HUDEP-2 (cell line): ENCODE measurements around the gene ZNF710.

ENCODE experiments used
- DNase-seq, 76 experiments: peaks; one replicate each; lab custom pipeline; 2025; ENCODE audit not compliant: unreplicated experiment in 76 of 76; lab: John Stamatoyannopoulos, UW

ZNF710 gene

GRCh38 chr15:89991312-89991711 lies 9.8 kb upstream of the ZNF710 start:
- no peak for DNase-seq

DNA sequence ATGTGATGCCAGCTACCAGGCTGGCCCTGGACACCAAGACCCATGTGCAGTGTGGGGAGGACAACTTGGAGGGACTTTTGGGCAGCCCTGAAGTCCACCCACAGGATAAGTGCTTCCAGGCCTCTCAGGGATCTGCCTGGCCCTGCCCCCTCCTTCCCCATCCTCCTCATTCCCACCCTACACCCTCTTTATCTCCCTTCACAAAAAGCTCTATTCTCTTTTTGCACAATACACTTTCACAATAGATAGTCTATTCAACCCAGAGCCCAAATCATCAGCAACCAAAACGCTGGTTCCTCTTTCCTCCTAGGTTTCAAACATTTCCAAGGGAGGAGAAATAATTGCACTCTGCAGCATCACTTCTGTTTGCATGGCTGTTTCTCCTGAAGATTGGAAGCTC lies 7.8 kb upstream of the ZNF710 start:
- DNase-seq: no peak

DNA sequence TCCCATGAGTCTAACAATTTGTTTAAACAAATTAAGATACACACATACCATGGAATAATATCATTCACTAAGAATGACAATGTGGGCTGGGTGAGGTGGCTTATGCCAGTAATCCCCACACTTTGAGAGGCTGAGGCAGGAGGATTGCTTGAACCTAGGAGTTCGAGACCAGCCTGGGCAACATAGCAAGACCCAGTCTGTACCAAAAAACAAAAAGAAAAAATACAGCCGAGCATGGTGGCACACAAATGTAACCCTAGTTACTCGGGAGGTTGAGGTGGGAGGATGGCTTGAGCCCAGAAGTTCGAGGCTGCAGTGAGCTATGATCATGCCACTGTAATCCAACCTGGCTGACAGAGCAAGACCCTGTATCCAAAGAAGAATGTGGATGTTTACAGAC lies 4.0 kb upstream of the ZNF710 start:
- DNase-seq: no peak

DNA sequence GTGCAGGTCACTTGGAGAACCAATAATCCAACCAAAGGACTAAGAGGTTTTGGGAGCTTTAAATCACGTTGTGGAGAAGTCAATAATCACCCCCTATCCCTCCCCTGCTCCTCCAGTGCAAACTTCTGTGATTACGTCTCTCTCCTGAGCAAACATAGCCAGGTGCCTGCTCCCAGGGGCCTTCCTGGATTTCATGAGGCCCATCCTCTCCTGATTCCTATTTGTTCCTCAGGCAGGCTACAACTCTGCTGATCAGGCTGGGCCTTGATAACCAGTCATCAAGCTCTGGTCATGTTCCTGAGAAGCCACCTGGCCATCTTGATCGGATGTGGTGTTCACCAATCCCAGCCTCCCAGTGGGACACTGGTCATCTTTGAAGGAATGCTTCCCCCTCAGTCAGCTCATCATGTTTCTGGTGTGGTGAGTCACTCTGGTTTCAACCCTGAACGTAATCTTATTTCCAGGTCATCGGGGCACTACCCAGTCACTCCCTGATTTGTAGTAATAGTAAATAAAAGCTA lies 2.9 kb upstream of the ZNF710 start:
- no peak for DNase-seq

DNA sequence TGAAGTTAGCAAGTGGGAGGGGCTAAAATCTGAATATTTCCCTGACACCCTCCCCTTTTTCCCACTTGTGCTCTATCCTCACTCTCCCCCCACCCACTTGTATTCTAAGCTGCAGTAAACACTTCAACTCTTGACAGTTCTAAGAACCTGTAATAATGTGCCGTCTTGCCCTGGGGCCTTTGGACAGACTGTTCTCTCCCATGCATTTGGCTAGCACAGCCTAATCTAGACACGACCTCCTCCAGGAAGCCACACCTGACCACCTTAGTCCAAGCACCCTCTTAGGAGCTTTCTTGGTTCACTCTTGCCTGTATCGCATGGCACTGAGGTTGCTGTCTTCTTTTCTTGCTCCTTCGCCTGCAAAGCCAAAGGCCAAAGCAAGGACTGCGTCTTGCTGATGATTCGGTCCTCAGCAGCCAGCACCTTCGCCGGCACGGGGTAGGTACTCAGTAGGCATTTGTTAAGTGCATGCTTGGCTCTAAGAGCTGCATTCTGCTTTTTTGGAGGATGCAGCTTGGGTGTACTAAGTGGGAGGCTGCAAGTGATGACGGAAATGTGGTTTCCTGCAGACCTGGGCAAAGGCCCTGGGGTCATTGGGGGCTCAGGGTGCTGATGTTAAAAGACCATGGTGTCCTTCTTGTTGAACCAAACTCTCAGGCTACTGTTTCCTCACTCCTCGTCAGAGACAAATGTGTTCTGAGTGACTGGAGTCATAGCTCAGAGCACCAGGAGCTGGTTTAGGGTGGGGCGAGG lies 2.0 kb upstream of the ZNF710 start:
- no peak for DNase-seq

- no peak for DNase-seq
Observed at GRCh38 chr15:89999676-90000185, 1.4 kb upstream of the ZNF710 start.

DNA sequence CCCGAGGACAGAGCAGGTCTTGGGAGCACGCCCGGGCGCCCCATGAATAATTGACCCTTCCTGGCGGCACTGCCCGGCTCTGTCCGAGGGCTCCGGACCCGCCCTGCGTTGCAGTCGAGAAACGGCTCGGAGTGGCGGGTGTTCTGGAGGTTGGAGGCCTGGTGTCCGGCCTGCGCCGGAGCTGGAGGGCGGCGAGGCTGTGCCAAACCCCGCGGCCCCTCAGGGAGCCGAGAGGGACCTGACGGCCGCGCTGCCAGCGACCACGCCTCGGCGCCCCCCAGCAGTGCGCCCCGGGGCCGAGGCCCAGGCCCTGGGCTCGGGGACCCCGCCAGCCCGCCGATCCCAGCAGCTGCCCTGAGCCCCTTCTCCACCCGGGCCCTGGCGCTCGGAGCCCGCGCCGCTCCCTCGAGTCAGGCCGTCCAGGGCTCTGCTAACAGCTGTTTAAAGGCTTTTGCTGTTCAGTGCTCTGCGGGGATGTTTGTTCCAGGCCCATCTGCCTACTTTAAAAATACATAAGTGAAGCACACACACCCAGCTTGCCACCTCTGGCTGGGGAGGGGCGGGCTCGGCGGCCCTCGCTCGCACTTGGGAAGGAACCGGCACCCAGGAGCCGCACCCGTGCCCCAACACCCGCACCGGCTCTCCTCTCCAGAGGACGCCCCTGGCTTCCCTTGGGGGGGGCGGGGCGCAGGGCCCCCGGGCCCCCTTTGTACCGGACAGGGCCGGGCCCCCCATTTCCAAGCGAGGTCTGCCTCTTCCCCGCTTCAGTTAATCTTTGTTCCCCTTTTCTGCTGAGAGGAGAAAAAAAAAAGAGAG lies 730 bp upstream of the ZNF710 start:
- DNase-seq: peak in 6 of 76 experiments; percentile 3 to 14 (median 11)

- peak in 44 of 76 experiments; percentile 11 to 59 (median 33) for DNase-seq
Observed at GRCh38 chr15:90001683-90002427, 731 bp downstream of the ZNF710 start.

- DNase-seq: peak in 5 of 76 experiments; percentile 7 to 30 (median 9)
Observed at GRCh38 chr15:90002428-90002844, 1.3 kb downstream of the ZNF710 start.

- no peak for DNase-seq
Observed at GRCh38 chr15:90003736-90004135, 2.6 kb downstream of the ZNF710 start.

DNA sequence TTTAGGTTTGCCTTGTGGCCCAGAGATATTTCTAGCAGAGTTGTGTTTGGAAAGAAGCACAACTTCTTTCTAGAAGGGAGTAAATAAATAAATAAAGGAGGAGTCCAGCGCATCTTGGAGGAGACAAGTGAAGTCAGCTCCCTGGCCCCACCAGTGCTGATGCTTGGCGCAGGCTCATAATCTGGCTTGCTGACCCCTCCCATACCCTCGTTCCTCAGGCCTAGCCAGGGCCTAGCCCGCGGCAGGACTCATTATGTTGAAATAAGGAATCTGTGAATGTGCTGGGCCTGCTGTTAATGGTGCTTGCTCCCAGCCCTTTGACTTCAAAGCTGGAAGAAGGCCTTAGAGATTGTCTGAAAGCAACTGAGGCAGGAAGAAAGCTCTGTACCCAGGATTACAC lies 3.1 kb downstream of the ZNF710 start:
- no peak for DNase-seq

DNA sequence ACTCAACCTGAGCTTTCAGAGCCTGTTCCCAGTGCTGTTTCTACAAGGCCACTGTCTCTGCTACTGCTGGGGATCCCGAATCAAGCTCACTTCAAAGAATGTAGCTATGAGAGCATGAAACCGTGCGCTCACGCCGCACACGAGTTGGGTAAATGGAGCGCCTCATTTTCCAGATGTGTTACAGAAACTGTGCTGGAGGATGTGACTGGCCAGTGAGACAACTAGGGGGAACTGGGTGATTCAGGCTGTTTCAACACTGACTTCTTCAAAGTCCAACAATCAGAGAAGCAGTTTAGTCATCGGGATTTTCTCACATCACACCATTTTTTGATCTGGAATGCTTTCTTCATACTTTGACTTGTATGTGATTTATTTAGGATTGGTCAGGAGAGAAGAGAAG lies 3.5 kb downstream of the ZNF710 start:
- no peak for DNase-seq

- DNase-seq: no peak
Observed at GRCh38 chr15:90006217-90007075, 5.3 kb downstream of the ZNF710 start.

DNA sequence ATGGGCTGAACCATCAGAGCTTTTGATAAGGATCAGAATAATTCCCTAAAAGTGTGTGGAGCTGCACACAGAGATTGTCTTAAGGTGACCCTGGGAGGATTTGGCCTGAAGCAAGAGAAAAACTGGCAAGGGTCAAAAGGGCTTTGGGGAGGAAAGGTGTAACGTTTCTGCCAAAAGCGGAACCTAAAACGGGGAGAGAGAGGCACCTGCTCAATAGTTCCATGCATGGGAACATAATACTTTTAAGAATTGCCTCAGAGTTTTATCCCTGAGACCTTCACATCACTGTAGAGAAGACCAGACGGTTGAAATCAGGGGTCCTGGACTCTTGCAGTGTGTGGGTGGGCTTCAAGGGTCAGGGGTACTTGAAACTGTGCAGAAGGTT lies 5.9 kb downstream of the ZNF710 start:
- no peak for DNase-seq

- DNase-seq: no peak
Observed at GRCh38 chr15:90008607-90009006, 7.5 kb downstream of the ZNF710 start.

- no peak for DNase-seq
Observed at GRCh38 chr15:90009301-90010022, 8.3 kb downstream of the ZNF710 start.

DNA sequence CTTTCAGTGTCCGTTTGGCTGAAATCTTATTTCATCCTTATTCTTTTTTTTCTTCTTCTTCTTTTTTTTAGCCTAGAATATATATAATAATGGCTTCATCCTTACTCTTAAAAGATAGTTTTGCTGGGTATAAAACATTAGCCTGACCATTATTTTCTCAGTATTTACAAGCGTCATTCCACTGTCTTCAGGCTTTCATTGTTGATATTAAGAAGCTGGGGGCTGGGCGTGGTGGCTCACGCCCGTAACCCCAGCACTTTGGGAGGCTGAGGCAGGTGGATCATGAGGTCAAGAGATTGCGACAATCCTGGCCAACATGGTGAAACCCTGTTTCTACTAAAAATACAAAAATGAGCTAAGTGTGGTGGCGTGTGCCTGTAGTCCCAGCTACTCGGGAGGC lies 10.6 kb downstream of the ZNF710 start:
- DNase-seq: no peak

- no peak for DNase-seq
Observed at GRCh38 chr15:90013503-90013937, 12.4 kb downstream of the ZNF710 start.

DNA sequence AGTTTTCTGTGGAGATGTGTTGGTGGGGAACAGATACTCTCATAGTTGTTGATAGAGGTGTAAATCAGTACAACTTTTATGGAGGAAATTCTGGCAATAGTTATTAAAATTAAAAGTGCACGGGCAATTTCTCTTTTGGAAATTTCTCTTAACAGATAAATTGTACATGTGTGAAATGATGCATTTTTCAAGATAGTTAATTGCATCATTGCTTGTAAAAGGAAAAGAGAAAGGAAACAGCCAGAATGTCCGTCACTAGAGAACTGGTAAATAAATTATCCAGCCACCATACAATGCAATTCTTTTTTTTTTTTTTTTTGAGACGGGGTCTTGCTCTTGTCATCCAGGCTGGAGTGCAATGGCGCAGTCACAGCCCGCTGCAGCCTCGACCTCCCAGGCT lies 14.2 kb downstream of the ZNF710 start:
- DNase-seq: no peak
